RPMI7951 (cell line): ENCODE data around the gene TRANK1. TPM values are rescaled to one million over a fixed set of nuclear protein-coding genes. Genes with fewer than 3 reads are reported as not detected.
A peak's percentile ranks its signal among the peaks of the same experiment; 100 is the strongest.
"Not testable (repeated sequence)": the region's sequence is repeated elsewhere in the genome, so short reads cannot be mapped to it uniquely, and the experiment has no call there.

Experiments used
- DNase-seq: peaks from one replicate; pipeline ENCODE4 v3.0.0-alpha.2; 2012; ENCODE audit warnings: low read depth
- total RNA-seq: library from RNA; depleted of rRNA; stranded (reverse); fragments of >200 nt; shearing (Covaris generic); gene quantifications from 2 replicates; pipeline ENCODE4 v1.2.3, GENCODE V29; 2014; rRNA removed

The TRANK1 gene
- total RNA-seq = 14.0 and 15.3 TPM in 2 replicates

DNA sequence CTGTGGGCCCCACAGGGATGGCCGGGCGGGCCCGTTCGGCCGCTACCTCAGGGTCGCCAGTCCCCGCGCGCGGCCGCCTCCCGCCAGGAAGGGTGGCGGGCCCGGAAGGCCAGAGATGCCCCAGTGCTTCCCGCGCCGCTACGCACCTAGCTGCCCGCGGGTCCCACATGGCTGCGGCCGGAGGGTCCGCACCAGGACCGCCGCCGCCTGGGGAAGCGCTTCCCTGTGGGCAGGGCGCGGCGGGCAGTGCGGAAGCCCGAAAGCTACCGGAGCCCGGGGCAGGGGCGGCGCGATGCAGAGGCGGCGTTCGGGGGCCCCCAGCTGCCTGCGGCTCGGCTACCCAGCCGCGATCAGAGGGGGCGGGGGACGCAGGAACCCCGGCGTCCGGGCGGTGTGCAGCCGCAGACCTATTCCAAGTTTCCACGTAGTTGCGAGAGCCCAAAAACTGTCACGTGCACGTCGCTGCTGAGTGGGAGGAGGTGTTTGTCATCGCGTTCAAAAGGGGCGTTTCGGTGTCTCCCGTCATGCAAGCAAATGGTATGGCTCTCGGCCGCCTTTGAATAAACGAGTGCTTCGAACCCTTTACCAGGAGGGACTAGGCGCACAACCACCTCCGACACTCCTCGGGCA lies at the start of gene TRANK1:
Gene TRANK1 (minus strand): TSS at position 414 of the 630 bp plus-strand sequence. CDS start 245 bp downstream, at position 169.
- DNase-seq = peak; percentile 26

DNA sequence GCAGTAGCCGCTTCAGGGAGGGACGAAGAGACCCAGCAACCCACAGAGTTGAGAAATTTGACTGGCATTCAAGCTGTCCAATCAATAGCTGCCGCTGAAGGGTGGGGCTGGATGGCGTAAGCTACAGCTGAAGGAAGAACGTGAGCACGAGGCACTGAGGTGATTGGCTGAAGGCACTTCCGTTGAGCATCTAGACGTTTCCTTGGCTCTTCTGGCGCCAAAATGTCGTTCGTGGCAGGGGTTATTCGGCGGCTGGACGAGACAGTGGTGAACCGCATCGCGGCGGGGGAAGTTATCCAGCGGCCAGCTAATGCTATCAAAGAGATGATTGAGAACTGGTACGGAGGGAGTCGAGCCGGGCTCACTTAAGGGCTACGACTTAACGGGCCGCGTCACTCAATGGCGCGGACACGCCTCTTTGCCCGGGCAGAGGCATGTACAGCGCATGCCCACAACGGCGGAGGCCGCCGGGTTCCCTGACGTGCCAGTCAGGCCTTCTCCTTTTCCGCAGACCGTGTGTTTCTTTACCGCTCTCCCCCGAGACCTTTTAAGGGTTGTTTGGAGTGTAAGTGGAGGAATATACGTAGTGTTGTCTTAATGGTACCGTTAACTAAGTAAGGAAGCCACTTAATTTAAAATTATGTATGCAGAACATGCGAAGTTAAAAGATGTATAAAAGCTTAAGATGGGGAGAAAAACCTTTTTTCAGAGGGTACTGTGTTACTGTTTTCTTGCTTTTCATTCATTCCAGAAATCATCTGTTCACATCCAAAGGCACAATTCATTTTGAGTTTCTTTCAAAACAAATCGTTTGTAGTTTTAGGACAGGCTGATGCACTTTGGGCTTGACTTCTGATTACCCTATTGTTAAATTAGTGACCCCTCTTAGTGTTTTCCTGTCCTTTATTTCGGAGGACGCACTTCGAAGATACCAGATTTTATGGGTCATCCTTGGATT lies 48.8 kb upstream of the TRANK1 start, which contains the start of gene MLH1:
Gene MLH1 (plus strand): TSS at position 193 of the 958 bp plus-strand sequence. CDS start 30 bp downstream, at position 223.
- DNase-seq = peak; percentile 100

GRCh38 chr3:36992806-36993325 lies 48.0 kb upstream of the TRANK1 start, which contains the start of gene EPM2AIP1:
Gene EPM2AIP1, minus strand, starts transcription at chr3:36993131. Its CDS starts 54 bp downstream, at chr3:36993077.
- no peak for DNase-seq

- peak; percentile 61 for DNase-seq
Measured at GRCh38 chr3:36991923-36992805, 47.3 kb upstream of the TRANK1 start.

- DNase-seq = no peak
Measured at GRCh38 chr3:36991147-36991546, 46.3 kb upstream of the TRANK1 start.

- no peak for DNase-seq
Measured at GRCh38 chr3:36989568-36989967, 44.7 kb upstream of the TRANK1 start.

DNA sequence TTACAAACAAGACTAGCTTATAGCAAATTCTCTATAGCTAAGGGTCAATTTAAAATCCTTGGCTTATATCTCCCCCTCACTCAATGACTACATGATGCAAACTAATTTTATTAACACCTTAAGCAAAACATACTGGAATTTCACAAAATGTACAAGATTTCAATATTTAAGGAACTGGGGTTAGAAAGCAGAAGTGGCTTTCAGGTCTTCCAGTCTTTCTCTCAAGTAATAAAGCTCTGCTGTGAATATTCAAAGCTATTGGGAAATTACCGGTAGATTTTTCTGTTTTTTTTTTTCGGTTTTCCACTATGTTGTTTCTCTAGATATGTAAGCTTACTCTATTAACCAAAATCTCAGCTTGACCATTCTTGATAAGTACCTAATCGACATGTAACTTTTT lies 44.2 kb upstream of the TRANK1 start:
- no peak for DNase-seq

DNA sequence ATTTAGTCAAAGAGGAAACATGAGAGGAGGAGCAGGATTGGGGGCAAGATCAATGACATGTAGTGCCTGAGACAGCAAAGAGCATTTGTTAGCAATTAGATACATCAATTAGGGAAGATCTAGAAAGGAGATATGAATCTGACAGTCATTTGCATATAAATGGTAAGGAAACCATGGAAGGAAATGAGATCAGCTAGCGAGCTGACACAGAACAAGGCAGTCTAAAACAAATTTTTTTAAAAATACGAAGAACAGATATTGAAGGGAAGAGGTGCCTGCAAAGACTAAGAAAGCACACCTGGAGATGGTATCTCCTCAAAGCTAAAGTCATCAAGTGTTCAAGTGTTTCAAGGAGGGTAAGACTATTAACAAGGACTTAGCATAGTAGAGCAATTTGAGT lies 43.5 kb upstream of the TRANK1 start:
- no peak for DNase-seq

- no peak for DNase-seq
Measured at GRCh38 chr3:36981006-36981405, 36.2 kb upstream of the TRANK1 start.

DNA sequence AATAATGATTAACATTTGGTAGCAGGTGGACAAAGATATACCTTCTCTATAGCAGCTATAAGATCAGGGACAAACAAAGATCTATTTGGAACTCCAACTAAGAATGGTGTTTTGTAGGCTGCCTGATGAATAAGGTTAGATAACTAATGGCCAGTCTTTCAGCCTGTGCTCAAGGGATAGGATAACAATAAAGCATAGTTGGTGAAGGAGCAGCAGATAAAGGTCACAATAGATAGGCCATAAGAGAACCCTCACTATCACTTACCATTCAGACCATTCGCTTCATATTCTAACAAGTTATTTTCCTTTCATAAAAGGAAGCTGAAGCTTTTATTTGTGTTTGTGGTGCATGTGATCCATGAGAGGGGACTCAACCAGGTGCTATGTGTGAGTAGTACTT lies 28.3 kb upstream of the TRANK1 start:
- no peak for DNase-seq

DNA sequence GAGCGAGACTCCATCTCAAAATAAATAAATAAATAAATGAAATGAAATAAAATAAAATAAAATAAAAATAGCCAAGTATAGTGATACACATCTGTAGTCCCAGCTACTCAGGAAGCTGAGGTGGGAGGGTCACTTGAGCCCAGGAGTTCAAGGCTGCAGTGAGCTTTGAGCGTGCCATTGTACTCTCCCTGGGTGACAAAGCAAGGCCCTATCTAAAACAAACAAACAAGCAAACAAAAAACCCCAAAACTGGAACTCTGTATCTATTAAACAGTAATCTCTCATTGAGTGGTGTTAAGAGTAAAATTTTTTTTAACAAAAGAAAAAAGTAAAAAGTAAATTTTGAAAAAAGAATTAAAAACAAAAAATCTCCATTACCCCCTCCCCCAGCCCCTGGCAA lies 27.3 kb upstream of the TRANK1 start:
- DNase-seq = no peak

DNA sequence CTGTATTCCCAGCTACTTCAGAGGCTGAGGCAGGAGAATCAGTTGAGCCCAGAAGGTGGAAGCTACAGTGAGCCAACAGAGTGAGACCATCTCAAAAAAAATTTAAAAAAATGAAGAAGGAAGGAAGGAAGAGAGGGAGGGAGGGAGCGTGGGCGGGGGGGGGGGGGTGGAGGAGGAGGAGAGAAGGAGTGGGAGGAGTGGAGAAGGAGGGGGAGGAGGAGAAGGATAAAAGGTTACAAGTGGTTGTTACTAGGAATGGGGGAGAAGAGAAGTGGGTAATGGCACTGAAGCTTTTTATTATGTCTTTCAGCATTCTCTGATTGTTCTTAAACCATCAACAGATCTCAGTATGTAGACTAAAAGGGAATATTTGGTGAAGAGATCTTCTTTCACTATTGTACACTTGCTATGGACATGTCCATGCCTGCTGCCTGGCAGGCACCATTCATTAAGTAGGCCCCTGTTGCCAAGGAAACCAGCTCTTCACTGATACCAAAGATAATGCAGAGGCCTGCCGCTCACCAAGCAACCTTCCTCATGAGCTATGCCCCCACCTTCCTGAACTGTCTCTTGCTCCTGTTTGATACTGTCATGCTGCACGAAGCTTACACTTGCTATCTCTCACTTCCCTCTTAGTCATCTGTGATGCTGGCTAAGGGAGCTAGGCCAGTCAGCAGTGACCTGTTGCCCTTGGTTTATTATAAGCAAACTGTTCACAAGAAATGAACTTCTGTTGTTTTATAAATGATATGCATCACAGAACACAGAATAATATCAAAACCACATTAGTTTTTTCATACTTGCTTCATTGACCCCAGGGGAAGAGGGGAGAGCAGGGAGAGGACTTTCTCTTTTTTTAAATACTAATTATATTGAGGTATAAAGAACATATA lies 24.9 kb upstream of the TRANK1 start:
- DNase-seq = peak; percentile 58

DNA sequence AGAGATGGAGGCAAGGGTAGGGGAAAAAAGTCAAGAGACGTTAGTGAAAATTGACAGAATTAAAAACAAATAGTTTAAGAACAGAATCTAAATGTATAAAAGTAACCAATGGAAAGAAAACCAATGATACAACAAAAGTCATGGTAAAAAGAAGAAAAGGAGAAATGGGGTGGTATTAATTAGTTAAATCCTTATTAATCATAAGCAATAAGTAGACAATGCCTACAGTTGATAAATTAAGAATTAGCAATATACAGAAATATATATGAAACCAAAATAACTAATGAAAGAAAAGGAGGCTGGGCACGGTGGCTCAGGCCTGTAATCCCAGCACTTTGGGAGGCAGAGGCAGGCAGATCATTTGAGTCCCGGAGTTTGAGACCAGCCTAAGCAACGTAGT lies 24.2 kb upstream of the TRANK1 start:
- no peak for DNase-seq

- no peak for DNase-seq
Measured at GRCh38 chr3:36965440-36965839, 20.6 kb upstream of the TRANK1 start.

- no peak for DNase-seq
Measured at GRCh38 chr3:36964817-36965216, 20.0 kb upstream of the TRANK1 start.

- DNase-seq = no peak
Measured at GRCh38 chr3:36964331-36964730, 19.5 kb upstream of the TRANK1 start.

GRCh38 chr3:36963008-36963407 lies 18.2 kb upstream of the TRANK1 start:
- not testable (repeated sequence) for DNase-seq

DNA sequence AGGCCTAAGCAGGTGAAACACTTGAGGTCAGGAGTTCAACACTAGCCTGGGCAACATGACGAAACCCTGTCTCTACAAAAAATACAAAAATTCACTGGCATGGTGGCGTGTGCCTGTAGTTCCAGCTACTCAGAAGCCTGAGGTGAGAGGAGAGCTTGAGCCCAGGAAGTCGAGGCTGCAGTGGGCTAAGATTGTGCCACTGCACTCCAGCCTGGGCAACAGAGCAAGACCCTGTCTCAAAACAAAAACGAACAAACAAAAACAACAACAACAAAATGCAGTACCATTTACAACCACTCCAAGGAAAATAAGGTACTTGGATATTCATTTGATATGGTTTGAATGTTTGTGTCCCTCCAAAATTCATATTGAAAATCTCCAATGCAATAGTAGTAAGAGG lies 15.6 kb upstream of the TRANK1 start:
- no peak for DNase-seq

DNA sequence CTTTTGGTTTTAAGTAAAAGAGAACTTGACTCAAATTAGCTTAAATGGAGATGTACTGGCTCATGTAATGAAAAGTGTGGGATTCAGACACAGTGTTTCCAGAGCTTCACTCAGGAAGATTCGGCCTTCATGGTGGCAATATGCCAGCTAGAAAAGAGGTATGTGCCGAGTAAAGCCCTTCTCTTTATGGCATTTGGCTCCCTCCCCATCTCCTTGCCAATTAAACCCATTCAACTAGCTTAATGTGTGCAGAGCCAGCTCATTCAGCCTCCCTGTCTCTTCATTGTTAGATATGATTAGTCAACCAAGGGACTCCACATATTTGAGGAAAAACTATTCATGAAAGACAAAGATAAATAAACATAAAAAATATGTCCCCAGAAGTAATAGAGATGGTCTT lies 15.0 kb upstream of the TRANK1 start:
- DNase-seq = peak; percentile 27
